ENCODE results near the gene AGGF1.
A peak's percentile ranks its signal among the peaks of the same experiment; 100 is the strongest.
"Not testable (repeated sequence)": the region's sequence is repeated elsewhere in the genome, so short reads cannot be mapped to it uniquely, and the experiment has no call there.

AGGF1 gene, protein sequence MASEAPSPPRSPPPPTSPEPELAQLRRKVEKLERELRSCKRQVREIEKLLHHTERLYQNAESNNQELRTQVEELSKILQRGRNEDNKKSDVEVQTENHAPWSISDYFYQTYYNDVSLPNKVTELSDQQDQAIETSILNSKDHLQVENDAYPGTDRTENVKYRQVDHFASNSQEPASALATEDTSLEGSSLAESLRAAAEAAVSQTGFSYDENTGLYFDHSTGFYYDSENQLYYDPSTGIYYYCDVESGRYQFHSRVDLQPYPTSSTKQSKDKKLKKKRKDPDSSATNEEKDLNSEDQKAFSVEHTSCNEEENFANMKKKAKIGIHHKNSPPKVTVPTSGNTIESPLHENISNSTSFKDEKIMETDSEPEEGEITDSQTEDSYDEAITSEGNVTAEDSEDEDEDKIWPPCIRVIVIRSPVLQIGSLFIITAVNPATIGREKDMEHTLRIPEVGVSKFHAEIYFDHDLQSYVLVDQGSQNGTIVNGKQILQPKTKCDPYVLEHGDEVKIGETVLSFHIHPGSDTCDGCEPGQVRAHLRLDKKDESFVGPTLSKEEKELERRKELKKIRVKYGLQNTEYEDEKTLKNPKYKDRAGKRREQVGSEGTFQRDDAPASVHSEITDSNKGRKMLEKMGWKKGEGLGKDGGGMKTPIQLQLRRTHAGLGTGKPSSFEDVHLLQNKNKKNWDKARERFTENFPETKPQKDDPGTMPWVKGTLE

GRCh38 chr5:77030097-77031071 lies at the start of gene AGGF1:
Gene AGGF1 (plus strand): TSS chr5:77030404. CDS start chr5:77030767, 363 bp downstream.
- peak; percentile 98 for DNase-seq

GRCh38 chr5:76980518-76981144 lies 49.6 kb upstream of the AGGF1 start:
- no peak for DNase-seq

- no peak for DNase-seq
Measured at GRCh38 chr5:76982450-76982849, 47.8 kb upstream of the AGGF1 start.

- DNase-seq, result no peak
Measured at GRCh38 chr5:76983468-76983867, 46.7 kb upstream of the AGGF1 start.

- DNase-seq, result peak; percentile 11
Measured at GRCh38 chr5:76986825-76987526, 43.2 kb upstream of the AGGF1 start.

DNA sequence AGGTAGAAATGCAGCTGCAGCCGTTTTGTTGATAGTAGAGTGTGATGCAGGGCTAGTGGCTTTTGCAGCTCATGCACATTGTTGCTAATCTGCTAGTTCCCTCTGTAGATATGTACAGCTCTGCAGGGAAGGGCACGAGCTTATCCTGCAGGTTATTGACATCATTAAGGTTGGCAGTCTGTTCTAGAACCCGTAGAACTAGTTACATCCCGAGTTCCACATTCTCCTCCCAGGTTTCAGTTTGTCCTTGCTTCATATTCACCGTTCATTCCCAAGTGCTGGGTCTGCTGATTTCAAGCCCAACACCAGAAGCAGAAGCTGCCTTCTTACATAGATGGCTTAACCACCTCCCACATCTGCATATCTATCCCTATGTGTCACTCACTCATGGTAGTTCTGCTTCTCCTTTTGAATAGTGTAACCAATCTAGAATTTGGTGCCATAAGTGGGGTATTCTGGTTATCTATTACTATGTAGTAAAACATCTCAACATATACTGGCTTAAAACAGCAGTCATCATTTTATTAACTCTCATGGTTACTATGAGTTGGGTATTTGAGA lies 39.2 kb upstream of the AGGF1 start:
- DNase-seq, result no peak

- not testable (repeated sequence) for DNase-seq
Measured at GRCh38 chr5:76993436-76993835, 36.8 kb upstream of the AGGF1 start.

DNA sequence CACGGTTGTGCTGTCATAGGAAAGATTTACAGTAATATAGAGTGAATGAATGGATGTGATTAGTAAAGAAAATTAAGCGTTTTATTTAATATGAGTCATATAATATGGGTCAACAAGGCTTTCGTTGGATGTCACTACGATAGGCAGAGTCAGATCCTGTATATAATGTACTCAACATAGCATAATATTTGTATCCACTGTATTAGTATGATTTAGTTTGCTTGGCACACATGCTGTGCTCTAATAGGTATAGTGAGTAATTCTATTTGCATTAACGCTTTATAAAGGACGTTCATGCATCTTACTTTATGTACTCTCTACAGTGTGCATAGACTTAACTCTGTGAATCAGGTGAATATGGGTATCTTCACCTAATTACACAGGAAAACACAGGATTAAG lies 35.9 kb upstream of the AGGF1 start:
- DNase-seq, result no peak

GRCh38 chr5:76998251-76998650 lies 32.0 kb upstream of the AGGF1 start:
- not testable (repeated sequence) for DNase-seq

- no peak for DNase-seq
Measured at GRCh38 chr5:76999451-76999850, 30.8 kb upstream of the AGGF1 start.

GRCh38 chr5:77003246-77003645 lies 27.0 kb upstream of the AGGF1 start:
- no peak for DNase-seq

DNA sequence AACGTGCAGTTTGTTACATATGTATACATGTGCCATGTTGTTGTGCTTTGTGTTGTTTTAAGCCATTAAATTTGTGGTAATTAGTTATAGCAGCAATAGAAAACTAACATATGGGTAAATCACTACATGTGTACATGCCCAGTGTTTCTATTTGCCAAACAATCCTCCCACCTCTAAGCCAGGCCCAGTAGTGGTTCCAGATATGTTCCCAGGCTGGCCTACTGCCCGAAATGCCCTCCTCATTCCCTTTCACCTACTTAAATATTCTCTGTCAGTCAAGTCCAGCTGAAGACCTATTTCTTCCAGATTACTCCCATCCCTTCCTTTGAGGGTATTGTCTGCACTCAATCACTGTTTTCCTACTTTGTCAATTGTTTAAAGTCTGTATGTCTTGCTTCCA lies 24.1 kb upstream of the AGGF1 start:
- DNase-seq, result no peak

GRCh38 chr5:77008413-77008812 lies 21.8 kb upstream of the AGGF1 start:
- DNase-seq, result no peak

DNA sequence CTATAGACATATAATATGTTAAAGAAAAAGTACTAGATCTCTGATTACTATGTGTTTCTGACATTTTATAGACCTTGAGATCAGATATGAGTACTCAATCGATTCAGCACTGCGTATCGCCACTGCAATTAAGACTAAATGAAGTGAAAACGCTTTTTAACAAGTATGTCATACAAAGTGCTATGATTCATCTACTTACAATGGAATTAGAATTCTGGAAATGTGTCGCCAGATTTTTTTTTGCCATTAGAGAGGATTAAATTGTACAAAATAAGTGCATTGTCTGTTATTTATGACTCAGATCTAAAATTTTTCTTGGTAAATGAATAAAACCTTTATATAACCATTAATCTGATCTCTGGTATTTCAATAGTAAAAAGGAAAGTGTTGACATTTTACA lies 20.0 kb upstream of the AGGF1 start:
- DNase-seq, result no peak

GRCh38 chr5:77011498-77011897 lies 18.7 kb upstream of the AGGF1 start:
- DNase-seq, result no peak

GRCh38 chr5:77012601-77013000 lies 17.6 kb upstream of the AGGF1 start:
- DNase-seq, result no peak

- DNase-seq, result peak; percentile 50
Measured at GRCh38 chr5:77015938-77016569, 14.2 kb upstream of the AGGF1 start.

- no peak for DNase-seq
Measured at GRCh38 chr5:77016962-77017361, 13.2 kb upstream of the AGGF1 start.

- DNase-seq, result no peak
Measured at GRCh38 chr5:77017668-77018067, 12.5 kb upstream of the AGGF1 start.

- DNase-seq, result no peak
Measured at GRCh38 chr5:77022511-77023417, 7.4 kb upstream of the AGGF1 start.
